ENCODE data around the gene SGSM1. TPM values are rescaled to one million over a fixed set of nuclear protein-coding genes. Genes with fewer than 3 reads are reported as not detected.

SGSM1 gene
- total RNA-seq, 1 experiment from 2014 or later = 5.1 TPM

DNA sequence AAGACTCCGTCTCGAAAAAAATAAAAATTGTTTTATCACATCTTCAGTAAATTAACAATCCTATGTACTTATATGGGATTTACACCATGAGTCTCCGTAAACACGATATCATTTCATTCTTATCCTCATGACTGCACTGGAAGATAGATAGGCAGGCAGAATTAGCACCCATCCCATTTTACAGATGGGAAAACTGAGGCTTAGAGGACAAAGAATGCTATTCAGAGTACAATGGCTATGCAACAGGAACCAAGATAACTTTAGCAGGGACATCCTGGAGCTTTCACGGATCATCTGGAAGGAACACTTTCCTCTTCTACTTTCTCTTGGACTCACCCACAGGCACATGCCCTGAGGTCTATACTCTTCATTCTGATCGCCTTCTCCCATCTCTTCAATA lies 14.6 kb upstream of the SGSM1 start:
- H3K9ac ChIP-seq (ENCODE audit: low read length) = no peak overlapping the region
- H3K4me3 ChIP-seq (replicated peaks in 1 of 2; ENCODE audit: low read depth in 1 of 2, low read length in 2 of 2) = no peak overlapping the region
- TF ChIP-seq CEBPB (IDR thresholded peaks at IDR 0.05; ENCODE audit: low read depth) = no peak
- TF ChIP-seq SRF (IDR thresholded peaks at IDR 0.05; ENCODE audit: low read depth) = no peak
- no peak for TF ChIP-seq EZH2 (IDR thresholded peaks at IDR 0.05)
- TF ChIP-seq POLR2AphosphoS5 (IDR thresholded peaks at IDR 0.05; ENCODE audit: low read depth, low read length) = no peak
- TF ChIP-seq ELF1 (IDR thresholded peaks at IDR 0.05; ENCODE audit: borderline replicate concordance, low read depth) = no peak
- no peak for TF ChIP-seq POLR2A (IDR thresholded peaks at IDR 0.05; ENCODE audit: borderline replicate concordance, extremely low read depth, insufficient read depth, insufficient read length)
- TF ChIP-seq, protein P1, sequence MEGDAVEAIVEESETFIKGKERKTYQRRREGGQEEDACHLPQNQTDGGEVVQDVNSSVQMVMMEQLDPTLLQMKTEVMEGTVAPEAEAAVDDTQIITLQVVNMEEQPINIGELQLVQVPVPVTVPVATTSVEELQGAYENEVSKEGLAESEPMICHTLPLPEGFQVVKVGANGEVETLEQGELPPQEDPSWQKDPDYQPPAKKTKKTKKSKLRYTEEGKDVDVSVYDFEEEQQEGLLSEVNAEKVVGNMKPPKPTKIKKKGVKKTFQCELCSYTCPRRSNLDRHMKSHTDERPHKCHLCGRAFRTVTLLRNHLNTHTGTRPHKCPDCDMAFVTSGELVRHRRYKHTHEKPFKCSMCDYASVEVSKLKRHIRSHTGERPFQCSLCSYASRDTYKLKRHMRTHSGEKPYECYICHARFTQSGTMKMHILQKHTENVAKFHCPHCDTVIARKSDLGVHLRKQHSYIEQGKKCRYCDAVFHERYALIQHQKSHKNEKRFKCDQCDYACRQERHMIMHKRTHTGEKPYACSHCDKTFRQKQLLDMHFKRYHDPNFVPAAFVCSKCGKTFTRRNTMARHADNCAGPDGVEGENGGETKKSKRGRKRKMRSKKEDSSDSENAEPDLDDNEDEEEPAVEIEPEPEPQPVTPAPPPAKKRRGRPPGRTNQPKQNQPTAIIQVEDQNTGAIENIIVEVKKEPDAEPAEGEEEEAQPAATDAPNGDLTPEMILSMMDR (IDR thresholded peaks at IDR 0.05 in 2 of 3, conservative IDR thresholded peaks at IDR 0.05 in 1 of 3; ENCODE audit: borderline replicate concordance in 1 of 3, insufficient read depth in 1 of 3, low read depth in 2 of 3, low read length in 2 of 3) = no peak
- no peak for TF ChIP-seq EZH2phosphoT487 (IDR thresholded peaks at IDR 0.05; ENCODE audit: borderline replicate concordance)
- TF ChIP-seq TCF7L2 (IDR thresholded peaks at IDR 0.05; ENCODE audit: borderline replicate concordance, extremely low read depth, insufficient read depth, insufficient read length) = no peak
- no peak for TF ChIP-seq EGR1 (IDR thresholded peaks at IDR 0.05; ENCODE audit: low read depth)
- no peak for TF ChIP-seq SIN3A (IDR thresholded peaks at IDR 0.05; ENCODE audit: low read depth)
- no peaks in the 10 kb centered on the region for H3K36me3 ChIP-seq (ENCODE audit: control insufficient read depth in 1 of 2, insufficient read depth in 2 of 2, low read length in 2 of 2)
- H3K4me2 ChIP-seq (ENCODE audit: low read length) = no peak overlapping the region
- no peaks in the 10 kb centered on the region for H3K27me3 ChIP-seq (ENCODE audit: insufficient read depth, low read length)
- no peaks in the 10 kb centered on the region for H3K9me3 ChIP-seq (ENCODE audit: control insufficient read depth in 1 of 2, insufficient read depth in 1 of 2, low read depth in 1 of 2, low read length in 2 of 2)
- no peaks in the 10 kb centered on the region for H3K79me2 ChIP-seq (ENCODE audit: insufficient read depth, low read length)
- no peaks in the 10 kb centered on the region for H3K4me1 ChIP-seq (ENCODE audit: control insufficient read depth in 1 of 2, insufficient read depth in 2 of 2, low read length in 2 of 2)
- ATAC-seq (no peak), DNase-seq (ENCODE audit: low read depth, low spot score) (no peak)
- BruUV-seq (replicated peaks) = no TSS peak
- no peak overlapping the region for H3K27ac ChIP-seq (ENCODE audit: low read depth, low read length)
- POLR2A ChIA-PET = no interaction called here
- no peak overlapping the region for H2AFZ ChIP-seq (ENCODE audit: low read depth, low read length, poor library complexity, severe bottlenecking)
- RAD21 ChIA-PET (ENCODE audit: low non-redundant PET in 1 of 2, low total read pairs in 2 of 2, uncharacterized antibody in 2 of 2, unreplicated experiment in 2 of 2) = no interaction called here
- H3K9me2 ChIP-seq (ENCODE audit: insufficient read depth) = no peaks in the 10 kb centered on the region
- intact Hi-C loops (cut with micrococcal nuclease) = no loop called here
- H4K20me1 ChIP-seq (ENCODE audit: insufficient read depth) = no peaks in the 10 kb centered on the region
- CTCF ChIA-PET = interaction anchor here (1.7 kb wide), 1 partner anchor 12 kb away, joined by 9 read pairs; no protein-coding TSS in a partner anchor
